A549 (cell line): Measurements from ENCODE around the gene RNASE4.

Experiments
- CTCF ChIP-seq: fragments of >200 bp; sonication (Bioruptor Twin); formaldehyde crosslinking; IDR thresholded peaks from 3 replicates; pipeline ENCODE4 v1.5.1; 2016
- ESRRA ChIP-seq: fragments of 150-350 bp; IDR thresholded peaks from 2 replicates; pipeline ENCODE4 v1.6.1; 2014; ENCODE audit warnings: mild to moderate bottlenecking, low read length, borderline replicate concordance
- HMGXB4 ChIP-seq: fragments of 250-450 bp; sonication (Bioruptor Pico); IDR thresholded peaks from 2 replicates; pipeline ENCODE4 v1.5.0; 2021; ENCODE audit warnings: mild to moderate bottlenecking, moderate library complexity, borderline replicate concordance
- JUN ChIP-seq, 2 experiments: fragments of >200 bp; sonication (Bioruptor Twin); formaldehyde crosslinking; IDR thresholded peaks; 2 replicates in 1 of 2; 3 replicates in 1 of 2; pipeline ENCODE4 v1.6.1; 2016 to 2017
- JUNB ChIP-seq: fragments of >200 bp; sonication (Bioruptor Twin); formaldehyde crosslinking; IDR thresholded peaks from 2 replicates; pipeline ENCODE4 v1.6.1; 2016
- MAFK ChIP-seq: fragments of 450-650 bp; IDR thresholded peaks from 2 replicates; pipeline ENCODE4 v1.6.1; 2014; ENCODE audit not compliant: partially characterized antibody
- MAX ChIP-seq: IDR thresholded peaks from 2 replicates; pipeline ENCODE4 v1.6.1; 2012
- POLR2A ChIP-seq: IDR thresholded peaks from 2 replicates; pipeline ENCODE4 v1.6.1; 2012; ENCODE audit warnings: mild to moderate bottlenecking, low read length
- RARB ChIP-seq: fragments of 250-450 bp; sonication (Bioruptor Pico); IDR thresholded peaks from 2 replicates; pipeline ENCODE4 v1.8.0; 2021; ENCODE audit warnings: mild to moderate bottlenecking, moderate library complexity
- REST ChIP-seq: fragments of 200-600 bp; sonication (generic); IDR thresholded peaks from 2 replicates; pipeline ENCODE4 v1.6.1; 2016; ENCODE audit warnings: antibody characterized with exemption, mild to moderate bottlenecking, moderate library complexity
- SREBF2 ChIP-seq: fragments of 450-650 bp; IDR thresholded peaks from 2 replicates; pipeline ENCODE4 v1.6.1; 2014; ENCODE audit warnings: mild to moderate bottlenecking, moderate library complexity
- ZFP36 ChIP-seq: fragments of 450-650 bp; IDR thresholded peaks from 2 replicates; pipeline ENCODE4 v1.6.1; 2014; ENCODE audit warnings: borderline replicate concordance; ENCODE audit not compliant: partially characterized antibody

- TF ChIP-seq CTCF (no peak), ZFP36 (no peak), ESRRA (no peak), MAFK (no peak), MAX (no peak), RARB (CRISPR knock-in tag) (no peak), POLR2A (no peak), HMGXB4 (no peak), JUN (IDR thresholded peaks at IDR 0.05) (no peak), REST (no peak), JUNB (no peak), SREBF2 (no peak)
Observed at GRCh38 chr14:20732477-20732876, 48.1 kb downstream of the RNASE4 start.
